HG02885 (cell line): ENCODE measurements around the gene NAP1L1.

Experiments used
- ATAC-seq: cut with Tn5 transposase; IDR thresholded peaks from one replicate; pipeline ENCODE4 v1.9.1; 2021; ENCODE audit warnings: mild to moderate bottlenecking; ENCODE audit not compliant: unreplicated experiment, poor library complexity

Gene NAP1L1

GRCh38 chr12:76024102-76024781, 60.2 kb downstream of the NAP1L1 start:
- no peak for ATAC-seq

- no peak for ATAC-seq
These were observed 61.3 kb downstream of the NAP1L1 start for GRCh38 chr12:76023069-76023690.

GRCh38 chr12:76022506-76022905, 62.0 kb downstream of the NAP1L1 start:
- ATAC-seq = no peak

DNA sequence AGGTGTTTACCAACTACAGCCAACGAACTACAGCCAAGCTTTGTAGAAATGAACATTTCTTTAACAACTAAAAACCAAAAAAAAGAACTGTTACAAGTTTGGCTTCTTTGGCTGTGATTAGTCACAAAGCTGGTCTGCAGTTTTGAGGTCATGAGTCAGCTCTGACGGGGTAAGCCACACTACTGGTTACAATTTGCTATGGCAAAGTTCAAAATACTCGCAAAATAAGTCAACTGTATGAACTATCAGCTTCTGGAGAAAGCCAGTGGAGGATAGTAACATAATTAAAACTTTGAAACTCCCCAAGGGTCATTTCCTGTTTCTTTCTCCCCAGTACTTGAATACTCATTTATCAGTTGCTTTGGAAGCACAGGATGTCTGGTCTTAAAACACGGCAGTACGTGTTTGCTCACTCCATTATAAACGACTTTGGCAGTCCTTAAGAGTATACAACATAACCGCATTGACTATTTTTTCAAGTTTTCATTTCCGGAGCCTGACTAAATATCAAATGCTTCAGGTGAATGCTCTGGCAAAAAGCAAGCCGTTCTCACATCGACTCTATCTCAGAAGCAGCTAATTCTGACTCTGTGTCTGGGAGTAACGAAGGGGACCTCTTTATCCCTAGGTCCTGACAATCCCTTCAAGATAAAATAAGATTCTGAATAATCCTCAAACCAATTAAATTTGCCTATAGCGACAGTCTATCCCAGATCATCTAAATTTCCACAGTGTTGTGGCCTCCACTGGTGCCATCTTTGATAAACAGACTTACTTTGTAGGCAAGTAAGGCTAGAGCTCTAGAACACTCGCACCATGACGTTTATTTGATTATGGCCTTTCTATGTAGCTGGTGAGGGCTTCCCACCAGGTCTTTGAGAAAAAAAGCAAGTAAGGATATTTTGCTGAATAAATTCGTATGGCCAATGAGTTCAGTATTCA, 63.5 kb downstream of the NAP1L1 start:
- peak; percentile 67 for ATAC-seq

- peak; percentile 67 for ATAC-seq
These were observed 64.2 kb downstream of the NAP1L1 start for GRCh38 chr12:76020281-76020680.

DNA sequence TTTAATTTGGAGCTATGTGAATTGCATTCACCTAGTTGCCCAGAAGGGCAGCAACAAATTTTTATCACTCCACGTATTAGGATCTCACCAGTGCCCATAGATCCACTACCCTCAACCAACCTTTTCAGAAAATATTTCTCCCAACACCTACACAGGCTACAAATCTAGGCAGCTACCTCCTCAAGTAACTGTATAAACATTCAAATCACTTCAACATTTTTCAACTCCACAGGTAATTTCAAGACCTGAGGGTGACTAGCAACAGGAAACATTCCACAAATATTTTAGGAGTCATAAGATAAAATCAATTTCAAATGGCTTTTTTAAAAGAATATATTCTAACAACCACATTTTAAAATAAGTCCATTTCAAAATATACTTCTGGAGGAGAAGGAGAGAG, 65.8 kb downstream of the NAP1L1 start:
- no peak for ATAC-seq

- ATAC-seq = no peak
These were observed 66.4 kb downstream of the NAP1L1 start for GRCh38 chr12:76018111-76018510.

DNA sequence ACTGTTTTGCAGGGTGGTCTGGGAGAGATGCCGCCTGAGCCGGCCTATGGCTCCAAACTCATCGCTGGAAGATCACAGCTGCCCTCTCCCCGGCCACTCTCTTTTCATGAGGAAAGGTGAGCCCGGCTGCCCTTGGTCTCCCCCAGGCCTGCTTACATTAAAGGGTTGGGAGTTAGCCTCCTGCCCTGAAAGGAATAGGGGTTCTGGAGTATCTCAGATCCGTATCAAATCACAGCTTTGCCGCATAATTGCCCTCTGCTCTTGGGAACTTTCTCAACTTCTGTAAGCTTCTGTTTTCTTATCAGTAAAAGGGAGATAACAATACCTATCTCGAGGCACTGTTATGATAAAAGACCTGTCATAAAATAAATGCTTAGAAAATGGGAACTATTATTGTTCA, 70.5 kb downstream of the NAP1L1 start:
- no peak for ATAC-seq

- ATAC-seq = no peak
These were observed 70.9 kb downstream of the NAP1L1 start for GRCh38 chr12:76013603-76014002.

DNA sequence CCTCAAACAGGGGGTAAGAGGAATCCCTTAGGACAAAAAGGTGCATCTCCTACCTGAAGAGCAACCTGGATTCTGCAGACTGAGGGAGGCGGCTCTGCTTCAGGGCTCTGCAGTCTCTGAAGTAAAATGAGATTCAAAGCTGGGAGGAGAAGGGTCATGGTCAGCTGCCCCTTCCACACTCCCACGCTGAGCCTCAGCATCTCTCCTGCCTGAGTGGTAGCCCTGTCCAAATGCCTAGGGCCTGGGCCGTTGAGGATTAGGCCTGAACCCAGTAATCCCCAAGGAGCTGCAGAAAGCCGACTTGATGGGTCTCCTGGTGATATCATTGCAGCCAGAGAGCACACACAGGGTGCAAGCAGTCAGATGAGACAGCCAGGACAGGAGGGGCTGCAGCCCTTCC, 71.8 kb downstream of the NAP1L1 start:
- ATAC-seq = no peak

- ATAC-seq = no peak
These were observed 73.6 kb downstream of the NAP1L1 start for GRCh38 chr12:76010732-76011458.

GRCh38 chr12:76008428-76008827, 76.1 kb downstream of the NAP1L1 start:
- no peak for ATAC-seq

DNA sequence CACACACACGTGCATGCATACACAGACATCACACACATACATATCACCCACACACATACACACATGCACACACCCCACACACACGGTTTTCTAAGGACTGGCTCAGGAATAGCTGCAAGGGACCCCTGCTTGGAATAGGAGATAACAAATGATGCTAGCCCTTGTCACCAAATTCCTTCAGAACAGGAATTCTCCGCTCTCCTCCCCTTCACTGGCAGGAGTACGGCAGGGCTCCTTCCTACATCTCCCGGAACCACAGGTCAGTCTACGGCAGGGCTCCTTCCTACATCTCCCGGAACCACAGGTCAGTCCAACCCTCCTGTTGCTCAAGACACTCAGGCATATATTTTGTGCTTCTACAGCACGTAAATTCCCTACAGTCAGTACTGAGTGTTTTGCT, 76.8 kb downstream of the NAP1L1 start:
- no peak for ATAC-seq

DNA sequence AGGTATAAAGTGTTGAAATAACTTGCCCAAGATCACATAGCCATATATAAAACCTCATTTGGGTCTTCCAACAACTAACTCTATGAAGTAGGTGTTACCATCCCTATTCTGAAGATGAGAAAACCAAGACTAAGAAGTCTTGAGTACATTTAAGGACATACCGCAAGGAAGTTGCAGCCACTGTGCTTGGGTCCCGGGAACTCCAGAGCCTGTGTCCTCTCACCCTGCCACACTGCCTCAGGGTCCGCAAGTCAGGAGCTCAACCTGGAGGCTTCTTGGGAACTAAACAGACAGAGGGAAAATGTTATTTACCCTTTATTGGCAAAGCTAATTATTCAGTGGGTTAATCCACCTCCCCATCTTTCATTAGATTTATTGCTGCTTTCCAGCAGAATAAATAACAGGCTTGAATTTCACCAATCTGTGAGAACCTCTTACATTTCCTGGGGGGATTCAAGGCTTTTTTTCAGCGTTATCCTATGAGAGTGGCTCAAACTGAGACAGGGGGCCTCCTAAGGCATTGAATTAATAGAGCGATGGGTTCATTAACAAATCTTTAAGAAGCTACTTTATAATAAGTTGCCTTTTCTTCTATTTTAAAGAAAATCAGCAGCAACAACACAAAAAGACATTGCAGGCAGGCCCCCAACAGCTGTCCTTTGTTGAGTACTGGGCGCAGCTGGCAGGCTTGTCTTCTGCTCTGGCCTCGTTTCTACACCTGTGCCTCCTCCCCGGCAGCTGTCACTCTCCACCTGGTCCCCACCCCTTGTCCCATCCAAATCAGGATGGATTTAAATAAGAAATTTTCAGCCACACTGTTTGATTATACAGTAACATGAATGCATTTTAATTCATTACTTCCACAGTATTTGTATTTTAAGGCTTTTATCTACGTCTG, 78.2 kb downstream of the NAP1L1 start:
- ATAC-seq = no peak

- ATAC-seq = no peak
These were observed 81.2 kb downstream of the NAP1L1 start for GRCh38 chr12:76003355-76003638.

DNA sequence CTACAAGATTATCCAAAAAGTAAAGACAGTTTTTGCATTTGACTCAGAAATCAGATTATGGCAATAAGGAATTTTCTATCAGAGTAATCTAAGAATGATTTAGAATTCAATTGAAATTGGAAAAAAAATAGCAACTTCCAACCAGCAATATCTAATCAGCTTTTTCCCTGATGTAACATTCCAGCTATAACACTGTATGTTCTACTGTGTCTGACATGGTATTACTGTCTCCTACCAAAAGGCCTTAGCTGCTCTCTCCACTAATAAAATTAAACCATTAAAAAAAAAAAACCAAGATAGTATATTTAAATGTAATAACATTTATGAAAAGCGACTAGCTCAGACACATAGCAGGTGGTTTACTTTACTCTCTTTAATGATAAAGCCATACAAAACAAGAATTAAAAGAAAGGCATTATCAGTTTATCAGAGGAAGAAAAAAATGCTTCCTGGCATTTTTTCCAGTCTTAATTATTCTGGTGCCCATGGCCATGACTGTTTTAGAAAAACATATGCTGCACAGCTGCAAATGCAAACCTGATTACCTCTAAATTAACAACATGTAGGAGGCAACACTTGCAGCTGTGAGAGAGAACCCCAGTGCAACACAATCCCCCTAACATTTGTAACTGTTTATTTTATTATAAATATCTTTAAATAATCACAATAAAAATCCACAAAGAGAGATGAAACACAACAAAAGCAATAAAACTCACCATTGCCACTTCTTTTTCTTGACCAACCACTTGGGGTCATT, 81.7 kb downstream of the NAP1L1 start:
- no peak for ATAC-seq

GRCh38 chr12:75998292-75999063, 86.0 kb downstream of the NAP1L1 start:
- no peak for ATAC-seq

- no peak for ATAC-seq
These were observed 86.8 kb downstream of the NAP1L1 start for GRCh38 chr12:75997658-75998057.
